Stimulated activated CD4-positive, alpha-beta T cell treated with anti-CD3 and anti-CD28 coated beads, TNF-alpha, amount 100 ng/mL, for 1 hour (primary cell): ENCODE measurements around the gene DSCAM.
"Not testable (repeated sequence)": the region's sequence is repeated elsewhere in the genome, so short reads cannot be mapped to it uniquely, and the experiment has no call there.

Source experiments
- DNase-seq, 3 donors: peaks; one replicate each; pipeline ENCODE4 v3.0.0-alpha.2; 2020; ENCODE audit warnings: low read depth in 3 of 3, low spot score in 1 of 3

DSCAM gene

DNA sequence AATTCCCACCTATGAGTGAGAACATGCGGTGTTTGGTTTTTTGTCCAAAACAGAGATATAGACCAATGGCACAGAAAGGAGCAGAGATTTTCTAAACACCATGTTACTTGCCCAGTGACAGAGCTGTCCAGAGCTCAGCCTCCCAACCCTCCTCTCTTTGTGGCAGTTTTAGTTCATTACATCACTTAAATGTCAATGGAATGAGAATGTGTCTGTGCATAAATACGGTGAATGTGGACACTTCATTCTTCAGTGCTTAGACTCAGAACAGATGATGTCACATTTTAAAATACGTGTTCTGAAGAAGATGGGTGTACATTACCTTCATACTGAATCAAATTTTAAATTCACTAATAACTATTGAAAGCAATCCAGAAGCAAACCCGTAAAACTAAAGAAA lies 374.9 kb downstream of the DSCAM start:
- DNase-seq, result no peak

DNA sequence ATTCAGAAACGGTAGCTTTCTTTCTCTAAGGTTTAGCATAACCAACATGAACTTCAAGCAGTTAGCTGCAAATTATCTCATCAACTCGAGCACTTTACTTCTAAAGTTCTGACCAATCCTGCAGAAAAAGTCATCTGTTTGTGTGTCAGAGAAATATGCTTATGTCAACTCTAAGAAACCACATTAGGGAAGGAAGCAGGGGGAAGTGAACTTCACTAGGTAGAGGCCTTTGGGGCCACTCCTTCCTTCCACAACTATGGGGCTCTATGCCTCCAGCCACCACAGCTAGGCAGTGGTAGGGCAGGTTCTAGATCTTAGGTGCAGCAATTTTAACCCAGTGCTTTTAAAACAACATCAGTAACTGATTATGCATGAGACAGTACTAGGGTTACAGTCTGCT lies 375.9 kb downstream of the DSCAM start:
- no peak for DNase-seq

DNA sequence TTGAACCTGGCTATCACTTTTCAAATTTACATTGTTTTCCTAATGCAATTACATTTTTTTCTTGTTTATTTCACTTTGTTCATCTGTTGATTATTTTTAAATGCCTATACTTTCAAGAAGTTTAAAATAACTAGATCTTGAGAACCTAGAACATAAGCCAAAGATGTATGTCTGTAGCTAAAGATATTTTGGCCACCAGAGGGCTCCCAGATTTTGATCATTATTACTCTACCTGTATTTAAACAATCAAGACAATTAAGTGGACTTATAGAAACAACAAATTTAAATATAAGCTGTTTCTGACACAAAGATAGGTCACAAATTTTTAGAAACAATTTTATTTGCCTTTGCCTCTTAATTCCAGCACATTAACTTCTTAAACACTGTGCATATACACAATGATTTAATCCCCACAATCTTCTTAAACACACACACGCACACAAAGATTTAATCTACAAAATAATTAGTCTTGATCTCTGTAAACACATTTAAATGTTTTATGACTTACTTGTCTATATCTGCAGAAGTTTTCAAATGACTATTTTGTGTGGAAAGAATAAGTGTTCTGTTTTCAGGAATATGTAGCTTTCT lies 380.0 kb downstream of the DSCAM start:
- no peak for DNase-seq

DNA sequence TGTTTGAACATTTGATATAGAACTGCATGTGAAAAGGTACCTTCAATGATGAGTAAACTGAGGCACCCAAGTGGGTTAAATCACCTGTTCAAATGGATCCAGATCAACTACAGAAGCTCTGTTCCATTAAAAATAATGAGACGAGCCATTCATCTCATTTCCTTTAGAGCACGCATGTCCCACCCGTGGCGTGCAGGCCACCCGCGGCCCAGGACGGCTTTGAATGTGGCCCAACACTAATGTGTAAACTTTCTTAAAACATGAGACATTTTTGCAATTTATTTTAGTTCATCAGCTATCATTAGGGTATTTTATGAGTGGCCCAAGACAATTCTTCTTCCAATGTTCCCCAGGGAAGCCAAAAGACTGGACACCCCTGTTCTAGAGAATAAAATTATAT lies 381.6 kb downstream of the DSCAM start:
- no peak for DNase-seq

DNA sequence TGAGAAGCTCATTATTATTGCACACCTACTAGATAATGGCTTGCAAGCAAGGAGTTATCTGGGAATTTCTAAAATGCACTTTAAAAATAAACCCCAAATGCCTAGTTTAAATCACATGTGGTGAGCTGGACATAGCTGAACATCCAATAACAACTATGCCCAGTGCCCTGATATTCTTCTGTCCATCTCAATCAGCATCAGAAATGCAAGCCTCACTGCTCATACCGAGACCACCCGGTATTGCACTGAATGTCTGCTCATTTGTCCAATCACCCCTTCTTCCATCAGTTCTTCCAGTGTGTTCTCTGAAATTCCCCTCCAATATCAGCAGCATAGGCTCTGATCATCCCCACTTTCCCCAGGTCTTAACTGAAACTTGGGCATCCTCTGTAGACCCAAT lies 383.8 kb downstream of the DSCAM start:
- no peak for DNase-seq

DNA sequence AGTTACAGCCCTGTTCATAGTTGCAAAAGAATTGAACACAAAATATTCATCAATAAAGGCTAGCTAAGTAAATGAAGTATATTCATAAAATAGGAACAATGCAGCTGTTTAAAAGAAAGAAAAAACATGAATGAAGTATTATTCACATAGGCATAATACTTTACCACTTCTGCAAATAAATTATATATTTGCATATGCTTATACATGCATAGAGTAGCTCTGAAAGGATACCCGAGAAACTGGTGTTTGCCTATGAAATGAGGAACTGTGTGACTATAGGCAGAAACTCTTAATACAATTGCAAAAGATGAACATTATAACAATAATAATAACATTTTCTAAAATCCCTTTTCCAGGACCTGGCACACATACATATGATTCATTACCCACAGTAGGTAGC lies 385.9 kb downstream of the DSCAM start:
- DNase-seq, result no peak

DNA sequence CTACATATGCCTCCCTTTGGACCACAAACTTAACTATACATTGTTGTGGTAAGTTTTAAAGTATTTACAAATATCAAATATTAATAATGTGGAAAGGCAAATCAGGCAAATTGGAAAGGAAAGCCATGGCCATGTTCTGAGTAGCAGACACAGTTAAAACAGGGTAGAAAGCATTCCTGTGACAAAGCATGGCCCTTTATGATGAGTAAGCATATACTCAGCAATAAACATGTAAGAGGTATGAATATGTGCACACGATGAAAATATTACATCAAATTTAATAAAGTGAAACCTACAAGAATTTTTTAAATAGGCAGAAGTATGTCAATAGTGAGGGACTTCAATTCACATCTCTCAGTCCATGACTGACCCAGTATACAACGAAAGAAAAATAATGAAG lies 389.2 kb downstream of the DSCAM start:
- DNase-seq, result no peak

DNA sequence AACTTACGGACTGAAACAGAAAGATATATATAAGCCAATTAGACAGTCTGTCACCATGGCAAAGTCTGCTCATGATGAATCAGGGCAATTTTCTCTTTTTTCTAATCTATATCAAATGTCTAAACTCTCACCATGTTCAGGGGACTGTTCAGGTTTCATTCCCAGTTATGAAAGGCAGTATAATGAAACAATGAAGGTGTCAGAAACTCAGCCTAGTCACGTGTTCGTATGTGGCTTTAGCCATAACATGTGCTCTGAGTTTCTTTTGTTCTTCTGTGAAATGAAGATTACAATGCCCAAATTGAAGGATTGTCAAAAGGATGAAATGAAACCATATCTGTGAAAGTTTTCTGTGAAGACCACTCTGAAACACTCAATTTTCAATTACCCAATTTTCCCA lies 392.9 kb downstream of the DSCAM start:
- no peak for DNase-seq

DNA sequence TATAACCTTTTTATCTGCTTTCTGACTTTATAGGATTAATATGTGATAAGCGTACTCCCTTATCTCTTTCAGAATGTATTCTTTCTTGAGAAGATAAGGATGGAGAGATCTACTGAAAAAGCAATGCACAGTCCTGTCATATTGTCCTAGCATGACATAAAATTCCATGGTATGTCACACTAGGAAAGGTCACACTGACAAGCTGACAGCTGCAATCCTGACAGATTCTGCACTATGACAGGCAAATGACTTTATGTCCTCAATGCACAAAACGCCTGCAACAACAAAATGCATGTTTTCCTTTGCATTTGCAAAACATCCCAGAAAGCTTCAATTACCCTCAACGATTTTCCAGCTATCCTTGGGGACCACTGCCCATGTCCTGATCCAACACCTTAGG lies 393.8 kb downstream of the DSCAM start:
- DNase-seq, result no peak

DNA sequence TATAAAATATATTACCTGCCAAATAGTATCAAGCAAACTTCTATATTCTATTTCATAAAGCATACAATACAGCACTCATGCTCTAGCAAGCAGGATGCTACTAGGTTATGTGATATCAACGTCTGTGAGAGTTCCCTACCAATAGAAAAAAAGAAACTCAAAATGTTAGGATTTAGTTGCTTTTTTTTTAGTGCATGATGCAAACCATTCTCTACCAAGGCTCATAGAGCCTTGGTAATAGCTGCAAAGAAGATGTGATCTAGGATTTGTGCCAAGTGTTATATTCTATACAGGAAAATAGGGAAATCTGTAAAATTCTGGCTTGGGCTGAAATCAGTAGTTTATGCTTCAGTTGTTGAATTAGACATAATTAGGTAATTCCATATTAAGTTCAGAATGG lies 394.4 kb downstream of the DSCAM start:
- DNase-seq, result no peak

DNA sequence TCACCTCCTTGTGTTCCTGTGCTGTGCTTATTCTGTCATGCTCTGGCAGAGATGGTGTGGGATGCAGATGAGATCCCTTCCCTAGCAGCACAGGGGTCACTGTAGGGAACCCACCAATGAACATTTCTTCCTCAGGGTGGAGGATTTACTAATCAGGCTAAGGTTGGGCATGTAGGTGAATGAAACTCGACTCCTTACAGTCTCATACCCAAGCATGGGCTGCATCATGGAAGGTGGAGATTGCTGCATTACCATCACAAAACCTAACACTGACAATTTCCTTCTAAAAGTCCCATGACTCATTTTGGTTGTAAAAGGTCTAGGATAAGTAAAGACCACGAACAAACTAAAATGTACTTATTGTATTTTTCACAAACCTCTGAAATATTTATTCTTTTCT lies 399.9 kb downstream of the DSCAM start:
- no peak for DNase-seq

DNA sequence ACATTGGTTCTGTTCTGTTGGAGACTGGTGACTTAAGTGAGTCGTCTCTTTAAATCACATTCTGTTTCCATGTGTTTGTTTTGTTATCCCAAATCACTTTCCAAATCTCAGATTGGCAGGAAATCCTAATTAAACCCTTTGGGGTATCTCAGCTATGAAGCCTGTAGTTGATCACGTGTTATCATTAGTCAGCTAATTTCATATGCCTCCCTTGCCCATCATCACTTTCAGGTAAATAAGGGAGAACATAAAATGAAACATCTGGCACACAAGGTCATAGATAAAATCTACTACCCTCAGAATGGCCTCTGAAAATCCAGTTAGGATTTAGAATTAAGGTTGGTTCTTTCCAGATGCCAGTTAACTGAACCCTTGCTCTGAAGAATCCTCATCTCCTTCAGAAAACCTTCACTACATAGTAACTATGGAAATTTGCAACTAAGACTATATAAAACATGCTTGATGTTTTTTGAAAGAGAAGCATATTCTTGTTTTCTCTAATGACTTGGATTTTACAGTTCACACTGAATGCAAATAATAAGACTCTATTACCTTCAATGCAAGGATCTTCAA lies 401.5 kb downstream of the DSCAM start:
- no peak for DNase-seq

DNA sequence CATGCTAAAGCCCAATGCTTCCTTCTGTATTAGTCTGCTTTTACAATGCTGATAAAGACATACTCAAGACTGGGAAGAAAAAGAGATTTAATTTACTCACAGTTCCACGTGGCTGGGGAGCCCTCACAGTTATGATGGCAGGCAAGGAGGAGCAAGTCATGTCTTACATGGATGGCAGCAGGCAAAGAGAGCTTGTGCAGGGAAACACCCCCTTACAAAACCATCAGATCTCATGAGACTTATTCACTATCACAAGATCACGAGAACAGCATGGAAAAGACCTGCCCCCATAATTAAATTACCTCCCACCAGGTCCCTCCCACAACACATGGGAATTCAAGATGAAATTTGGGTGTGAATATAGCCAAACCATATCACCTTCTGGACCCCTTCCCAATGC lies 407.4 kb downstream of the DSCAM start:
- DNase-seq, result not testable (repeated sequence)

DNA sequence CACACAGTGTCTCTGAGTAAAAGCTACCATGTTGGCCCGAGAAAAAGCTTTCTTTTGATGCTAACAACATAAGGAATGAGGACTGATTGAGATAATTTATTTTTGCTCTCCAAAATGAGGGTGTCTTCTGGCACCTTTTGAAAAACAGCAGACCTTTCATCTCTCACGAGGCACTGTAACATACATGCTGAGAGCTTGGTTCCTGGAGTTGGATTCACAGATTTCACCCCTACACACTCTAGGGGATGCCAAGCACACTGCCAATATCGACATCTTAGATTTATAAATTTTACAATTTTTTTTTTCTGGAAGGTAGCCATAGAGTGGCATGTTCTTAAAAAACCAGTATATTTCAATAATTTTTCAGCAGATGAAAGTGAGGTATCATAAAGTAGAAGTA lies 408.3 kb downstream of the DSCAM start:
- no peak for DNase-seq

DNA sequence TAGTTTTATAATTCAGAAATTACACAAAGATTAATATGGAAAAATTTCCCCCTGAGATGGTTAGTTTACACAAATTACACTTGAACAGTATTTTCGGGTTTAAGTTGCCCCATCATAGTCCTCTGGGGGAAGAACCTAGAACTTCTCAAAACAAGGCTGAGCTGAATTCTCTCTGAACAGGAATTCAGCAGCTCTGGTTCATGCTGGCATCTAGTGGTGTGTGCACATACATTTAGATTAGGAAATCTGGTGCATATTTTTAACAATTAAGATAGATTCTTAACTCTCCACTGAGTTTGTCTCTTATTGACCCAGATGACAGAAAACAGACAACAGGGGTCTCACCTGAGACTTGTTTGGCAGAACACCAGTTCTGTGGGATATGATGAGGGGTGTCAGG lies 410.7 kb downstream of the DSCAM start:
- DNase-seq, result no peak

DNA sequence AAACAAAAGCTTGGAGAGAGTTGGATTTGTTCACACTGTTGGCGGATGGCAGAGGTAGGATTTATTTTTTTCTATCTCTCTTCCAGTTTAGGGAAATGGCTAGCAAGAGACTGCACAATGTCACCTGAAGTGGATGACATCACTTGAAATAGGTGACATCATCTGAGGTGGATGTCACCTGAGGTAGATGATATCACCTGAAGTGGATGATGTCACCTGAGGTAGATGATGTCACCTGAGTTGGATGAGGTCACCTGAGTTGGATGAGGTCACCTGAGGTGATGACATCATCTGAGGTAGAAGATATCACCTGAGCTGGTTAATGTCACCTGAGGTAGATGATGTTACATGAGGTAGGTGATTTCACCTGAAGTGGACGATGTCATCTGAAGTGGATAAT lies 413.4 kb downstream of the DSCAM start:
- DNase-seq, result no peak

DNA sequence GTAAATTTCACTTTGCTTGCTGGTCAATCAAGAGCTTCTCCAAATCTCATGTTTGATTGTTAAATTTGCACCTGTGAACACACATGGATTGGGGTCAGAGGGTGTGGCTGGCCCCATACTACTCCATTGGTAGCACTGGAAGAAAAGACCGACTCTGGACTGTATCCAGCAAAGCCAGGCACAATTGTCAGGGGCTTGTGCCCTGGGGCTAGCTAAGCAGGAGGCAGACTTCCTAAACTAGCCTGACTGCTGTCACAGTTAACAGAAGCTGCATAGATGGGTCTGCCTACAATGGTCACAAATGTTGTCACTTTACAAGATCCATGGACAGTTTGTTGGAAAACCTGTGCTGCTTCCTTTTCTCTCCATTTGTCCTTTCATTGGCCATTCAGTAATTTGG lies 421.0 kb downstream of the DSCAM start:
- DNase-seq, result no peak

DNA sequence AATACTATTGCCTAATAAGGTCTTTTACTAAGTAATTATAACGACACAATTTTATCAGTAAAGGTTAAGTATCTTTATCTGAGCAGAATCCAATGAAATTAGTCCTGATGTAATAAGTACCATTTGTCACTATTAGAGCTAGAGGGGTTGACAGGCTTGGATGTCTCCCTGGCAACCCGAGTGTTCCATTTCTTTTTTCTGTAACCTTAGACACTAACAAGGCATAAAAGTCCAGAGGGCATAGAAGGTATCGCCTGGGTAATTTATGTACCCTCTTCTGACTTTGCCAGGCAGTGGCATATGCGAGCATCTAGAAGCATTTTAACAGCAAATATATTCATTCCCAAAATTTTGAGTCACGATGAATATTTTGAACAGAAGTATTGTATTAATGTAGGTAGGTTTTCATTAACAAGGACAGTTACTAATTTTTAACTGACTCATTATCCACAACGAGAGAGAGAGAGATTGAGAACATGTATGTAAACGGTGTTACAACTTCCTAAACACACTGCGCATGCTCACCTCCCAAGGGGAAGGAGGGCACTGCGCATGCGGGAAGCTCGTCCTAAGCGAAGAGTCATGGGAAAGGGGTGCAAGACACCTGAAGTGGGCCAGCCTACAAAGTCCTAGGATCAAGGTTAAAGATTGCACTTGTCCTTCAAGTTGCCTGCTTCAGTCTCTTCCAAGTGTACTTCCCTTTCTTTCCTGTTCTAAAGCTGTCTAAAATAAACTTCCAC lies 423.9 kb downstream of the DSCAM start:
- DNase-seq, result no peak

DNA sequence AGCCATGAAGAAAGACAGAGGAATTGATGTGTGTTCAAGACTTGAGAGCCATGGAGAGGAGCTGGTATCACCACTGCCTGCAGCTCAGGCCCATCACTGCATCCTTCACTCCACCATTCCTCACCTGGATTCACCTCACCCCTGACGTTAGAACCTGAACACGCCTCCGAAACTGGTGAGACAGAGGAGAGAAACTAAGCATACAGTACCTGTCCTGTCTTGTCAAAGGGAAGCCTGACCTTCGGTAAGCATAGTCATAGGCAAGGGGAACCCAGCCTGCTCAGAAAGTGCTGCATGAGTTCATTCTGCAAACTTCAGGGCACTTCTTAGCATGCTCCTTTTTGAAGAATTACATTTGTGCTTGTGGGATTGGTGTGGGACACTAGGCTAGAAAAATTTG lies 425.8 kb downstream of the DSCAM start:
- DNase-seq, result no peak

DNA sequence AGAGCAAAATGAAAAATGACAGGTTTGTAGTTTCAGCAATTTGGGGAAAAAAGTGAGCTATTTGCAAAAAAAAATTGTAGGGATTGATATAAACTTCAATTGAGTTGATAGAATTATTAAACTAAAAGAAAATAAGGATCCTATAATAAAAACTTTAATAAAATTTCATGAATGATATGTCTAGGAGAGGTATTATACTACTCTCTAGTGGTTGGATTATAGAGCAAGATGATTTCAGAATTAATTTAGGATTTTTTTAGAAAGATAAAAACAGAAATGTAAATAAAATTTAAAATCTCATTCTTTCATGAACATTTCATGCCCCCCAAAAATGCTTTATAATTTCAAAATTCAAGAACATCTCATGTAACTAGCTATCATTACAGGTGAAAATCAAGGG lies 430.4 kb downstream of the DSCAM start:
- no peak for DNase-seq

DNA sequence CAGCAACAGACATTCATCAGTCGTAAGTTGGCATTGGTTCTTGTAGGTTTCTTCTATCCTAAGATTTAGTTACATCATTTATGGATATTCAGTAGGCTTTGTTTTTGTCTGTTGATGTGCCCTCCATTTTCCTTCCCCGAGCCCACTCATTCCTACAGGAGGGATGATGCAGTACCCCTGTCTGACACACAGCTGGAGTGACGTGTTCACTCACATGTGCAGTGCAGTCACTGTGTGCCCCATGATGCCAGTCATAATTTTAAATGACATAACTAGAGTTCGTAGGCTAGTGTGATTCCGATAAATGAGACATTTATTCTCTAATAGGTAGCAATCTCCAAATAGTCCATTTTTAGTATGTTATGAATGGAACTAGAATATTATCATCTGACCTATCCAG lies 438.4 kb downstream of the DSCAM start:
- no peak for DNase-seq

DNA sequence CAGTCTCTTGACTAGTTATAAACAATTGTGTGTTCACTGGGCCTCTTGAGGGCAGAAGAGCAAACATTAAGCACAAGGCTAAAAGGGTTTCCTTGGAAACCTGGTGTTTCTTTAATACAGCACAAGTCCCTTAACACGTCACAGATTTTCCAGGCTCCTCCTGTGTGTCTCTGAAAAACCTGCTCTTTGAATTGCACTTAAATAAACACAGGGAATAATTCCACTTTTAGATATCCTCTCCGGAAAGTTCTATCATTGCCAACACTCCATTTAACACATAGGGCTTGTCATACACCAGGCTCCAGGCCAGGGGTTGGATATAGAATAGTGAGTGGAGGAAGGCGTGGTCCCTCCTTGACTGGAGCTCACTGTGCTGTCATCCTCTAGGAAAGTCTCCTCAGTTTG lies 442.6 kb downstream of the DSCAM start:
- no peak for DNase-seq
